ENCODE results near the gene PPP1R9B.
A peak's percentile ranks its signal among the peaks of the same experiment; 100 is the strongest.

The PPP1R9B gene

GRCh38 chr17:50130559-50131305, 19.7 kb downstream of the PPP1R9B start:
- no peak overlapping the region for H3K27ac ChIP-seq (ENCODE audit: low read depth, low read length)
- H3K9me2 ChIP-seq (replicated peaks; ENCODE audit: control insufficient read depth, low read length) = no peaks in the 10 kb centered on the region
- peak overlapping the region; percentile 51; the same call in 1 of the 2 replicates for H3K4me2 ChIP-seq (ENCODE audit: low read length)
- peaks cover 6% of the 10 kb centered on the region; the same call in 1 of the 2 replicates for H3K4me1 ChIP-seq (ENCODE audit: control insufficient read depth, low read length)
- H3K36me3 ChIP-seq (ENCODE audit: control insufficient read depth, low read length) = peaks cover 15% of the 10 kb centered on the region
- 0 out of 2 replicates have a peak, but pooled peaks cover 5% of the 10 kb centered on the region for H3F3A ChIP-seq (ENCODE audit: control insufficient read depth, insufficient read depth)
- peak overlapping the region; percentile 49; the same call in 1 of the 2 replicates for H3K4me3 ChIP-seq (ENCODE audit: low read length)
- no peaks in the 10 kb centered on the region for H3K79me2 ChIP-seq (ENCODE audit: control insufficient read depth, low read length)
- H3K27me3 ChIP-seq (ENCODE audit: control insufficient read depth, low read length) = peaks cover 36% of the 10 kb centered on the region
- TF ChIP-seq EZH2phosphoT487 (IDR thresholded peaks at IDR 0.05; ENCODE audit: borderline replicate concordance, low read length) (no peak), CTCF (IDR thresholded peaks at IDR 0.05; ENCODE audit: low read depth, low read length, poor library complexity, severe bottlenecking) (no peak)
- H4K20me1 ChIP-seq (ENCODE audit: control insufficient read depth, insufficient read depth, low read depth, low read length) = no peaks in the 10 kb centered on the region
- H3K9me3 ChIP-seq (ENCODE audit: control insufficient read depth, insufficient read depth, low read length) = no peaks in the 10 kb centered on the region

- H3F3A ChIP-seq (ENCODE audit: control insufficient read depth, insufficient read depth) = 0 out of 2 replicates have a peak, but pooled peaks cover 5% of the 10 kb centered on the region
- peaks cover 9% of the 10 kb centered on the region for H3K36me3 ChIP-seq (ENCODE audit: control insufficient read depth, low read length)
- H3K27ac ChIP-seq (ENCODE audit: low read depth, low read length) = no peak within 1 kb of the TSS
- peaks cover 6% of the 10 kb centered on the region; the same call in 1 of the 2 replicates for H3K4me1 ChIP-seq (ENCODE audit: control insufficient read depth, low read length)
- no peaks in the 10 kb centered on the region for H3K9me3 ChIP-seq (ENCODE audit: control insufficient read depth, insufficient read depth, low read length)
- H3K27me3 ChIP-seq (ENCODE audit: control insufficient read depth, low read length) = peaks cover 41% of the 10 kb centered on the region
- no peaks in the 10 kb centered on the region for H3K79me2 ChIP-seq (ENCODE audit: control insufficient read depth, low read length)
- peak; percentile 94; the same call in 1 of the 2 replicates for TF ChIP-seq EZH2phosphoT487 (IDR thresholded peaks at IDR 0.05; ENCODE audit: borderline replicate concordance, low read length)
- TF ChIP-seq CTCF (IDR thresholded peaks at IDR 0.05; ENCODE audit: low read depth, low read length, poor library complexity, severe bottlenecking) = no peak
- peak within 1 kb of the TSS; percentile 51 for H3K4me2 ChIP-seq (ENCODE audit: low read length)
- H4K20me1 ChIP-seq (ENCODE audit: control insufficient read depth, insufficient read depth, low read depth, low read length) = no peaks in the 10 kb centered on the region
- no peaks in the 10 kb centered on the region for H3K9me2 ChIP-seq (replicated peaks; ENCODE audit: control insufficient read depth, low read length)
- H3K4me3 ChIP-seq (ENCODE audit: low read length) = peak within 1 kb of the TSS; percentile 49; the same call in 1 of the 2 replicates
Measured at GRCh38 chr17:50129728-50130558, 20.5 kb downstream of the PPP1R9B start, which contains the start of gene SAMD14. Gene SAMD14 (minus strand): TSS chr17:50130160. CDS start chr17:50124959, 5,201 bp downstream.

GRCh38 chr17:50129353-50129727, 21.1 kb downstream of the PPP1R9B start:
- TF ChIP-seq EZH2phosphoT487 (IDR thresholded peaks at IDR 0.05; ENCODE audit: borderline replicate concordance, low read length) (peak; percentile 88; the same call in 1 of the 2 replicates), CTCF (IDR thresholded peaks at IDR 0.05; ENCODE audit: low read depth, low read length, poor library complexity, severe bottlenecking) (no peak)
- Histone ChIP-seq H3K9me3 (ENCODE audit: control insufficient read depth, insufficient read depth, low read length) (no peaks in the 10 kb centered on the region), H3K27ac (ENCODE audit: low read depth, low read length) (no peak overlapping the region), H3K79me2 (ENCODE audit: control insufficient read depth, low read length) (no peaks in the 10 kb centered on the region), H3K4me1 (ENCODE audit: control insufficient read depth, low read length) (peaks cover 6% of the 10 kb centered on the region; the same call in 1 of the 2 replicates), H3K4me2 (ENCODE audit: low read length) (peak overlapping the region; percentile 39; the same call in 1 of the 2 replicates), H4K20me1 (ENCODE audit: control insufficient read depth, insufficient read depth, low read depth, low read length) (no peaks in the 10 kb centered on the region), H3K36me3 (ENCODE audit: control insufficient read depth, low read length) (peaks cover 4% of the 10 kb centered on the region), H3K9me2 (replicated peaks; ENCODE audit: control insufficient read depth, low read length) (no peaks in the 10 kb centered on the region), H3K27me3 (ENCODE audit: control insufficient read depth, low read length) (peaks cover 41% of the 10 kb centered on the region), H3F3A (ENCODE audit: control insufficient read depth, insufficient read depth) (0 out of 2 replicates have a peak, but pooled peaks cover 5% of the 10 kb centered on the region), H3K4me3 (ENCODE audit: low read length) (no peak overlapping the region)
